Stimulated activated naive CD4-positive, alpha-beta T cell (primary cell): Measurements from ENCODE around the gene FBXW12.
"Not testable (repeated sequence)": the region's sequence is repeated elsewhere in the genome, so short reads cannot be mapped to it uniquely, and the experiment has no call there.

Experiments
- DNase-seq, 6 experiments: peaks; one replicate each; lab custom pipeline; 2025; lab: John Stamatoyannopoulos, UW

FBXW12 gene

GRCh38 chr3:48372862-48373435 is 930 bp downstream of the FBXW12 start:
- no peak for DNase-seq

- no peak for DNase-seq
These were observed 15.6 kb downstream of the FBXW12 start for GRCh38 chr3:48387634-48388033.

- no peak for DNase-seq
These were observed 16.9 kb downstream of the FBXW12 start for GRCh38 chr3:48388966-48389365.

GRCh38 chr3:48394391-48394790 is 22.4 kb downstream of the FBXW12 start:
- DNase-seq, result no peak

- DNase-seq, result no peak
These were observed 23.7 kb downstream of the FBXW12 start for GRCh38 chr3:48395714-48396113.

- DNase-seq, result no peak
These were observed 26.0 kb downstream of the FBXW12 start for GRCh38 chr3:48397767-48398681.

GRCh38 chr3:48398701-48399386 is 26.8 kb downstream of the FBXW12 start:
- no peak for DNase-seq

GRCh38 chr3:48399387-48400172 is 27.6 kb downstream of the FBXW12 start:
- DNase-seq, result no peak

GRCh38 chr3:48400824-48401433 is 28.9 kb downstream of the FBXW12 start:
- peak; percentile 10 to 73 (median 61) for DNase-seq

GRCh38 chr3:48401434-48401901 is 29.4 kb downstream of the FBXW12 start:
- not testable (repeated sequence) for DNase-seq

GRCh38 chr3:48402281-48402732 is 30.3 kb downstream of the FBXW12 start:
- no peak for DNase-seq

GRCh38 chr3:48402907-48403306 is 30.9 kb downstream of the FBXW12 start:
- no peak for DNase-seq

- no peak for DNase-seq
These were observed 31.8 kb downstream of the FBXW12 start for GRCh38 chr3:48403533-48404439.

- DNase-seq, result no peak
These were observed 32.7 kb downstream of the FBXW12 start for GRCh38 chr3:48404440-48405342.

GRCh38 chr3:48405343-48405881 is 33.4 kb downstream of the FBXW12 start:
- no peak for DNase-seq

- no peak for DNase-seq
These were observed 34.0 kb downstream of the FBXW12 start for GRCh38 chr3:48405971-48406370.

- DNase-seq, result no peak
These were observed 34.7 kb downstream of the FBXW12 start for GRCh38 chr3:48406443-48407431.
